Ascending aorta (tissue), 2 donors: ENCODE data around the gene RXFP1. TPM values are rescaled to one million over a fixed set of nuclear protein-coding genes. Genes with fewer than 3 reads are reported as not detected.

Experiments used
- DNase-seq, 2 donors: peaks; one replicate each; pipeline ENCODE4 v3.0.0-alpha.2; 2019; ENCODE audit warnings: low spot score in 2 of 2
- H3K27ac ChIP-seq, 2 donors: fragments of 200-600 bp; sonication (generic); one replicate each; pipeline ENCODE4 v1.5.1; 2016 to 2017; ENCODE audit warnings: mild to moderate bottlenecking in 1 of 2
- H3K27me3 ChIP-seq: fragments of 200-600 bp; sonication (generic); one replicate; pipeline ENCODE4 v1.5.1; 2017
- H3K36me3 ChIP-seq, 2 donors: fragments of 200-600 bp; sonication (generic); one replicate each; pipeline ENCODE4 v1.5.1; 2016
- H3K4me1 ChIP-seq, 2 donors: fragments of 200-600 bp; sonication (generic); one replicate each; pipeline ENCODE4 v1.5.1; 2016 to 2017; ENCODE audit warnings: mild to moderate bottlenecking in 1 of 2
- H3K4me3 ChIP-seq, 2 donors: fragments of 200-600 bp; sonication (generic); one replicate each; pipeline ENCODE4 v1.5.1; 2016 to 2017; ENCODE audit warnings: mild to moderate bottlenecking in 1 of 2
- H3K9me3 ChIP-seq, 2 donors: fragments of 200-600 bp; sonication (generic); one replicate each; pipeline ENCODE4 v1.5.1; 2016
- CTCF ChIP-seq, 3 experiments: fragments of 200-600 bp in 2 of 3; fragments of 450-650 bp in 1 of 3; sonication (generic) in 2 of 3; IDR thresholded peaks; one replicate each; pipeline ENCODE4 v1.5.1; 2016 to 2019; ENCODE audit warnings: antibody characterized with exemption in 3 of 3, mild to moderate bottlenecking in 1 of 3, moderate library complexity in 1 of 3
- intact Hi-C: fragments of 100-400 bp; cut with DNase I; formaldehyde crosslinking; loops from one replicate; pipeline ENCODE4 v1.15.1; 2023
- total RNA-seq: library from RNA; depleted of rRNA; stranded (reverse); fragments of >200 nt; gene quantifications from one replicate; pipeline ENCODE4 v1.1.0, GENCODE V29; 2016

RXFP1 gene
- total RNA-seq, 1 donor from 2014 or later = 0.75 TPM

- H3K4me3 ChIP-seq = peak within 1 kb of the TSS; percentile 69 to 87
- H3K27me3 ChIP-seq = no peaks in the 10 kb centered on the region
- DNase-seq = no peak
- H3K27ac ChIP-seq = peak within 1 kb of the TSS; percentile 96 to 98
- intact Hi-C loops = loop anchor here (2.0 to 5.0 kb wide), 7 partner anchors 47 to 1449 kb away; partner anchors contain the start of genes GASK1B, GRIA2, PPID and RAPGEF2
- TF ChIP-seq CTCF (IDR thresholded peaks at IDR 0.05) = no peak
- no peaks in the 10 kb centered on the region for H3K36me3 ChIP-seq
- H3K4me1 ChIP-seq = peaks cover 0 to 12% of the 10 kb centered on the region in 2 donors
- no peaks in the 10 kb centered on the region for H3K9me3 ChIP-seq
Measured at GRCh38 chr4:158671665-158671914, 149.9 kb downstream of the RXFP1 start, which contains the start of gene C4orf46. Gene C4orf46, minus strand, starts transcription at chr4:158671887. Its CDS starts 86 bp downstream, at chr4:158671801.

- H3K27me3 ChIP-seq = no peaks in the 10 kb centered on the region
- TF ChIP-seq CTCF (IDR thresholded peaks at IDR 0.05) = peak; percentile 62 to 70 (median 65)
- H3K27ac ChIP-seq = peak within 1 kb of the TSS; percentile 96 to 98
- H3K9me3 ChIP-seq = no peaks in the 10 kb centered on the region
- peak; percentile 98 to 100 for DNase-seq
- H3K4me3 ChIP-seq = peak within 1 kb of the TSS; percentile 69 to 87
- H3K36me3 ChIP-seq = no peaks in the 10 kb centered on the region
- intact Hi-C loops = loop anchor here (2.0 to 5.0 kb wide), 8 partner anchors 47 to 1450 kb away; partner anchors contain the start of genes FNIP2, GASK1B, GRIA2 and PPID
- peaks cover 0 to 12% of the 10 kb centered on the region in 2 donors for H3K4me1 ChIP-seq
Measured at GRCh38 chr4:158671915-158672806, 150.5 kb downstream of the RXFP1 start, which contains the start of gene ETFDH. Gene ETFDH, plus strand, starts transcription at chr4:158672296. Its CDS starts 161 bp downstream, at chr4:158672457.

GRCh38 chr4:158673633-158674032, 152.0 kb downstream of the RXFP1 start:
- no peak overlapping the region for H3K4me3 ChIP-seq
- no peak for TF ChIP-seq CTCF (IDR thresholded peaks at IDR 0.05)
- no peaks in the 10 kb centered on the region for H3K9me3 ChIP-seq
- H3K4me1 ChIP-seq = peaks cover 0 to 12% of the 10 kb centered on the region in 2 donors
- no peaks in the 10 kb centered on the region for H3K27me3 ChIP-seq
- H3K36me3 ChIP-seq = no peaks in the 10 kb centered on the region
- H3K27ac ChIP-seq = no peak overlapping the region
- DNase-seq = no peak
- intact Hi-C loops = loop anchor here (2.0 to 5.0 kb wide), 7 partner anchors 49 to 1451 kb away; partner anchors contain the start of genes FNIP2, GASK1B, GRIA2 and PPID

GRCh38 chr4:158676076-158676475, 154.4 kb downstream of the RXFP1 start:
- Histone ChIP-seq H3K4me1 (peaks cover 0 to 7% of the 10 kb centered on the region in 2 donors), H3K27me3 (no peaks in the 10 kb centered on the region), H3K27ac (no peak overlapping the region), H3K36me3 (no peaks in the 10 kb centered on the region), H3K4me3 (no peak overlapping the region), H3K9me3 (no peaks in the 10 kb centered on the region)
- intact Hi-C loops = no loop called here
- no peak for DNase-seq
- TF ChIP-seq CTCF (IDR thresholded peaks at IDR 0.05) = no peak

GRCh38 chr4:158678767-158679166, 157.1 kb downstream of the RXFP1 start:
- no peak for TF ChIP-seq CTCF (IDR thresholded peaks at IDR 0.05)
- Histone ChIP-seq H3K27me3 (no peaks in the 10 kb centered on the region), H3K27ac (no peak overlapping the region), H3K36me3 (peaks cover 13 to 15% of the 10 kb centered on the region in 2 donors), H3K4me3 (no peak overlapping the region), H3K9me3 (no peaks in the 10 kb centered on the region), H3K4me1 (no peaks in the 10 kb centered on the region)
- DNase-seq = no peak
- intact Hi-C loops = no loop called here
